Body of pancreas (tissue), 4 donors: Measurements from ENCODE around the gene PRSS1. TPM values are rescaled to one million over a fixed set of nuclear protein-coding genes. Genes with fewer than 3 reads are reported as not detected.

Experiments
- ATAC-seq: fragments of 150-250 bp; one replicate; pipeline ENCODE4 v1.9.1; 2016
- DNase-seq, 4 donors: peaks; one replicate each; pipeline ENCODE4 v3.0.0-alpha.2; 2019
- H3K27ac ChIP-seq, 4 donors: fragments of 200-600 bp; sonication (generic); 1 replicate in 3 of 4; 2 replicates in 1 of 4; pipeline versions ENCODE4 v1.5.1 to v1.6.1; 2016 to 2019; ENCODE audit warnings: mild to moderate bottlenecking in 1 of 4, mixed read lengths in 1 of 4, moderate library complexity in 1 of 4
- H3K27me3 ChIP-seq, 2 donors: fragments of 200-600 bp; sonication (generic); one replicate each; pipeline ENCODE4 v1.6.0; 2016; ENCODE audit warnings: mild to moderate bottlenecking in 1 of 2
- H3K36me3 ChIP-seq, 2 donors: fragments of 200-600 bp; sonication (generic); replicated peaks in 1 of 2; 2 replicates each; pipeline ENCODE4 v1.5.1; 2016; ENCODE audit warnings: low read depth in 2 of 2; ENCODE audit not compliant: insufficient read depth in 1 of 2
- H3K4me1 ChIP-seq: fragments of 200-600 bp; sonication (generic); one replicate; pipeline ENCODE4 v1.6.0; 2016
- H3K4me3 ChIP-seq, 2 donors: fragments of 200-600 bp; sonication (generic); 1 replicate in 1 of 2; 2 replicates in 1 of 2; pipeline ENCODE4 v1.5.1; 2016 to 2019
- H3K9me3 ChIP-seq, 3 donors: fragments of 200-600 bp; sonication (generic); 1 replicate in 2 of 3; 2 replicates in 1 of 3; pipeline ENCODE4 v1.5.1; 2016
- CTCF ChIP-seq, 7 experiments: fragments of 450-650 bp in 4 of 7; fragments of 200-600 bp in 3 of 7; sonication (generic) in 3 of 7; IDR thresholded peaks; one replicate each; pipeline ENCODE4 v1.5.1; 2016 to 2019; ENCODE audit warnings: antibody characterized with exemption in 7 of 7
- POLR2A ChIP-seq, 3 donors: fragments of 450-650 bp; IDR thresholded peaks; one replicate each; pipeline ENCODE4 v1.6.1; 2016; ENCODE audit warnings: antibody characterized with exemption in 3 of 3, mild to moderate bottlenecking in 2 of 3
- WGBS, 2 donors: methylation state at CpG; one replicate each; pipeline ENCODE4 v1.1.5; 2017; 5-methylcytosine and 5-hydroxymethylcytosine counted together
- intact Hi-C: fragments of 100-400 bp; cut with DNase I; formaldehyde crosslinking; loops from one replicate; pipeline ENCODE4 v1.15.1; 2023
- total RNA-seq, 2 donors: library from RNA; depleted of rRNA; stranded (reverse); fragments of >200 nt; gene quantifications; one replicate each; pipeline ENCODE4 v1.1.0, GENCODE V29; 2016

PRSS1 gene
- total RNA-seq, 2 donors from 2014 or later, result 29,602 to 44,177 TPM

GRCh38 chr7:142716596-142716995 lies 32.7 kb upstream of the PRSS1 start:
- peaks cover 41% of the 10 kb centered on the region for H3K4me1 ChIP-seq
- WGBS, 2 donors, result 57 to 93% methylated on average over 2 of the region's 2 CpGs
- ATAC-seq (no peak), DNase-seq (no peak)
- intact Hi-C loops, result no loop called here
- no peaks in the 10 kb centered on the region for H3K9me3 ChIP-seq
- H3K27ac ChIP-seq, result no peak overlapping the region
- H3K4me3 ChIP-seq, result no peak overlapping the region
- TF ChIP-seq POLR2A (IDR thresholded peaks at IDR 0.05), result no peak
- TF ChIP-seq CTCF (IDR thresholded peaks at IDR 0.05), result no peak
- H3K36me3 ChIP-seq, result no peaks in the 10 kb centered on the region
- no peaks in the 10 kb centered on the region for H3K27me3 ChIP-seq

GRCh38 chr7:142717453-142717852 lies 31.8 kb upstream of the PRSS1 start:
- Histone ChIP-seq H3K27ac (no peak overlapping the region), H3K4me1 (peaks cover 41% of the 10 kb centered on the region), H3K4me3 (no peak overlapping the region), H3K9me3 (no peaks in the 10 kb centered on the region), H3K27me3 (no peaks in the 10 kb centered on the region), H3K36me3 (no peaks in the 10 kb centered on the region)
- 83 to 95% methylated on average over 6 of the region's 6 CpGs for WGBS, 2 donors
- TF ChIP-seq CTCF (IDR thresholded peaks at IDR 0.05) (no peak), POLR2A (IDR thresholded peaks at IDR 0.05) (no peak)
- no peak for ATAC-seq
- intact Hi-C loops, result no loop called here
- no peak for DNase-seq

- no peak for TF ChIP-seq POLR2A (IDR thresholded peaks at IDR 0.05)
- no peak for TF ChIP-seq CTCF (IDR thresholded peaks at IDR 0.05)
- no peaks in the 10 kb centered on the region for H3K9me3 ChIP-seq
- H3K27ac ChIP-seq, result peak overlapping the region in 2 of 4 donors; percentile 4 to 17
- peak; percentile 31 for ATAC-seq
- intact Hi-C loops, result no loop called here
- no peaks in the 10 kb centered on the region for H3K36me3 ChIP-seq
- no peak for DNase-seq
- H3K4me3 ChIP-seq, result no peak overlapping the region
- H3K4me1 ChIP-seq, result peaks cover 34% of the 10 kb centered on the region
- 4 to 27% methylated on average over 1 of the region's 1 CpG for WGBS, 2 donors
- H3K27me3 ChIP-seq, result no peaks in the 10 kb centered on the region
Measured at GRCh38 chr7:142718313-142718712, 31.0 kb upstream of the PRSS1 start.

- 92 to 93% methylated on average over 8 of the region's 8 CpGs for WGBS, 2 donors
- no peaks in the 10 kb centered on the region for H3K36me3 ChIP-seq
- intact Hi-C loops, result no loop called here
- no peak overlapping the region for H3K4me3 ChIP-seq
- DNase-seq, result no peak
- H3K4me1 ChIP-seq, result peaks cover 18% of the 10 kb centered on the region
- no peak for TF ChIP-seq CTCF (IDR thresholded peaks at IDR 0.05)
- TF ChIP-seq POLR2A (IDR thresholded peaks at IDR 0.05), result no peak
- no peak overlapping the region for H3K27ac ChIP-seq
- no peaks in the 10 kb centered on the region for H3K9me3 ChIP-seq
- no peak for ATAC-seq
- no peaks in the 10 kb centered on the region for H3K27me3 ChIP-seq
Measured at GRCh38 chr7:142720172-142720773, 29.0 kb upstream of the PRSS1 start.

- no peak for DNase-seq
Measured at GRCh38 chr7:142720986-142721385, 28.3 kb upstream of the PRSS1 start.

More at GRCh38 chr7:142720986-142721385, 28.3 kb upstream of the PRSS1 start:
- H3K36me3 ChIP-seq, result no peaks in the 10 kb centered on the region
- H3K4me3 ChIP-seq, result no peak overlapping the region
- no peaks in the 10 kb centered on the region for H3K27me3 ChIP-seq
- no peak for ATAC-seq
- 74 to 88% methylated on average over 10 of the region's 10 CpGs for WGBS, 2 donors
- H3K4me1 ChIP-seq, result peaks cover 18% of the 10 kb centered on the region
- intact Hi-C loops, result no loop called here
- TF ChIP-seq CTCF (IDR thresholded peaks at IDR 0.05) (no peak), POLR2A (IDR thresholded peaks at IDR 0.05) (no peak)
- H3K9me3 ChIP-seq, result no peaks in the 10 kb centered on the region
- H3K27ac ChIP-seq, result no peak overlapping the region
